ENCODE data around the gene TSPAN11.

Gene TSPAN11

DNA sequence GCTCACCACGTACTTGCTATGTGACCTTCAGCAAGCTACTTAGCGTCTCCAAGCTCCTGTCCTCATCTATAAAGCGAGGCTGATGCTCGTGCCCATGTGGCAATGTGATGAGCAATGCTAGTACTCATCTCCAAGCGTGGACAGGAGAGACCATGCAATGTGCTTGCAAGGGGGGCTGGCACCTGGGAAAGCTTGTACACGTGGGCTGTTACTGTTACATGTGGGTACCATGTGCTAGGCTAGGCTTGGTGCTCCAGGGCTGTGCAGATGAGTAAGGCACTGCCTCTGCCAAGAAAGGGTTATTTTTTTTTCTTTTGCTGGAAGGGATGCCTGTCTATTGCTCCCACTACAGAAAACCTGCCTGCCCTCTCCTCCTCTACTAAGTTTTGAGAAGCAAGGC is 46.6 kb downstream of the TSPAN11 start:
- H3K4me2 ChIP-seq (ENCODE audit: low read depth, low read length, poor library complexity, severe bottlenecking) = no peak overlapping the region
- no peak overlapping the region for H3K27ac ChIP-seq (ENCODE audit: low read depth, low read length)
- no peak for TF ChIP-seq CTCF (IDR thresholded peaks at IDR 0.05; ENCODE audit: insufficient read depth, low read length, poor library complexity, severe bottlenecking)
- H3K27me3 ChIP-seq (ENCODE audit: low read length) = no peaks in the 10 kb centered on the region
- H3F3A ChIP-seq (ENCODE audit: insufficient read depth) = no peaks in the 10 kb centered on the region
- H3K9ac ChIP-seq (ENCODE audit: low read length) = no peak overlapping the region
- no peaks in the 10 kb centered on the region for H3K79me2 ChIP-seq (ENCODE audit: insufficient read depth, low read length)
- no peaks in the 10 kb centered on the region for H3K9me2 ChIP-seq (replicated peaks; ENCODE audit: insufficient read depth, low read length)
- H3K9me3 ChIP-seq (ENCODE audit: insufficient read depth, low read length) = no peaks in the 10 kb centered on the region
- H3K36me3 ChIP-seq (ENCODE audit: low read length) = no peaks in the 10 kb centered on the region
- no peaks in the 10 kb centered on the region for H4K20me1 ChIP-seq (ENCODE audit: low read depth, low read length)
- no peak overlapping the region for H3K4me3 ChIP-seq (ENCODE audit: insufficient read depth, low read length, poor library complexity, severe bottlenecking)
- no peak overlapping the region for H2AFZ ChIP-seq (ENCODE audit: low read depth, low read length, severe bottlenecking)

GRCh38 chr12:30973830-30974229 is 47.3 kb downstream of the TSPAN11 start:
- no peaks in the 10 kb centered on the region for H3K9me3 ChIP-seq (ENCODE audit: insufficient read depth, low read length)
- no peaks in the 10 kb centered on the region for H3K9me2 ChIP-seq (replicated peaks; ENCODE audit: insufficient read depth, low read length)
- TF ChIP-seq CTCF (IDR thresholded peaks at IDR 0.05; ENCODE audit: insufficient read depth, low read length, poor library complexity, severe bottlenecking) = no peak
- no peak for TF ChIP-seq EZH2phosphoT487 (conservative IDR thresholded peaks at IDR 0.05; ENCODE audit: low read length)
- no peaks in the 10 kb centered on the region for H3K36me3 ChIP-seq (ENCODE audit: low read length)
- H2AFZ ChIP-seq (ENCODE audit: low read depth, low read length, severe bottlenecking) = no peak overlapping the region
- H3K27me3 ChIP-seq (ENCODE audit: low read length) = no peaks in the 10 kb centered on the region
- H3F3A ChIP-seq (ENCODE audit: insufficient read depth) = no peaks in the 10 kb centered on the region
- H3K4me3 ChIP-seq (ENCODE audit: insufficient read depth, low read length, poor library complexity, severe bottlenecking) = no peak overlapping the region
- no peaks in the 10 kb centered on the region for H4K20me1 ChIP-seq (ENCODE audit: low read depth, low read length)
- no peak overlapping the region for H3K27ac ChIP-seq (ENCODE audit: low read depth, low read length)
- no peak overlapping the region for H3K4me2 ChIP-seq (ENCODE audit: low read depth, low read length, poor library complexity, severe bottlenecking)
- no peak overlapping the region for H3K9ac ChIP-seq (ENCODE audit: low read length)
- no peaks in the 10 kb centered on the region for H3K79me2 ChIP-seq (ENCODE audit: insufficient read depth, low read length)

- no peaks in the 10 kb centered on the region for H3F3A ChIP-seq (ENCODE audit: insufficient read depth)
- H2AFZ ChIP-seq (ENCODE audit: low read depth, low read length, severe bottlenecking) = no peak overlapping the region
- no peaks in the 10 kb centered on the region for H3K79me2 ChIP-seq (ENCODE audit: insufficient read depth, low read length)
- no peak overlapping the region for H3K4me2 ChIP-seq (ENCODE audit: low read depth, low read length, poor library complexity, severe bottlenecking)
- no peak overlapping the region for H3K4me3 ChIP-seq (ENCODE audit: insufficient read depth, low read length, poor library complexity, severe bottlenecking)
- no peak overlapping the region for H3K27ac ChIP-seq (ENCODE audit: low read depth, low read length)
- no peak for TF ChIP-seq EZH2phosphoT487 (conservative IDR thresholded peaks at IDR 0.05; ENCODE audit: low read length)
- no peaks in the 10 kb centered on the region for H3K36me3 ChIP-seq (ENCODE audit: low read length)
- H3K9ac ChIP-seq (ENCODE audit: low read length) = no peak overlapping the region
- H3K9me3 ChIP-seq (ENCODE audit: insufficient read depth, low read length) = no peaks in the 10 kb centered on the region
- no peaks in the 10 kb centered on the region for H3K27me3 ChIP-seq (ENCODE audit: low read length)
- H4K20me1 ChIP-seq (ENCODE audit: low read depth, low read length) = no peaks in the 10 kb centered on the region
- H3K9me2 ChIP-seq (replicated peaks; ENCODE audit: insufficient read depth, low read length) = no peaks in the 10 kb centered on the region
Measured at GRCh38 chr12:30974746-30975500, 48.4 kb downstream of the TSPAN11 start.

DNA sequence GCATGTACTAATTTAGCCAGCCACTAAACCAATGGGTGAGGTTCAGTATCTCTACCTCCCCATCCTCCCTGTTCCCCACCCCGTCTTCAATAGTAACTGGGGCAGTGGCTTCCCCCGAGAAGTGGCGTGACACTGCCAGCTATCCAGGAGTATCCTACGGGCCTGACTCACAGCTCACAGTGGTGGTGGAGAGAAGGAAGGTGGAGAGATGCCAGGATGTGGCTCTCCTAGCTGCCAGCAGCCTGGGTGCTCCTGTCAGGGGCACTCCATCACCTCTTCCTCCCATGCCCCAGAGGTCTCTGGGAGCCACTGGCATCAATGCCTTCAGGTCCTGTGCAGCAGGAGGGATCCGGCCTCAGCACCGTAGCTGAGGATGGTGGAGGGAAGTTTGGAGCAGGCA is 49.0 kb downstream of the TSPAN11 start:
- Histone ChIP-seq H3K27me3 (ENCODE audit: low read length) (no peaks in the 10 kb centered on the region), H2AFZ (ENCODE audit: low read depth, low read length, severe bottlenecking) (no peak overlapping the region), H3K36me3 (ENCODE audit: low read length) (no peaks in the 10 kb centered on the region), H3K27ac (ENCODE audit: low read depth, low read length) (no peak overlapping the region), H3K9me2 (replicated peaks; ENCODE audit: insufficient read depth, low read length) (no peaks in the 10 kb centered on the region), H3K9ac (ENCODE audit: low read length) (no peak overlapping the region), H3K79me2 (ENCODE audit: insufficient read depth, low read length) (no peaks in the 10 kb centered on the region), H3K9me3 (ENCODE audit: insufficient read depth, low read length) (no peaks in the 10 kb centered on the region), H4K20me1 (ENCODE audit: low read depth, low read length) (no peaks in the 10 kb centered on the region), H3K4me2 (ENCODE audit: low read depth, low read length, poor library complexity, severe bottlenecking) (no peak overlapping the region), H3K4me3 (ENCODE audit: insufficient read depth, low read length, poor library complexity, severe bottlenecking) (no peak overlapping the region), H3F3A (ENCODE audit: insufficient read depth) (no peaks in the 10 kb centered on the region)
- TF ChIP-seq EZH2phosphoT487 (conservative IDR thresholded peaks at IDR 0.05; ENCODE audit: low read length) = no peak

Measured in SU-DHL-6 (cell line).